Stimulated activated naive CD8-positive, alpha-beta T cell treated with anti-CD3 and anti-CD28 coated beads, Interleukin-15, amount 100 ng/mL, for 72 hours (primary cell): Measurements from ENCODE around the gene BRD1.
A peak's percentile ranks its signal among the peaks of the same experiment; 100 is the strongest.

ENCODE experiments used
- ATAC-seq: fragments of 150-1000 bp; cut with Tn5 transposase; 2 replicates; pipeline ENCODE4 v1.10.0; 2021; ENCODE audit warnings: mild to moderate bottlenecking, moderate library complexity
- DNase-seq, 2 donors: peaks; one replicate each; pipeline ENCODE4 v3.0.0; 2021 to 2022
- H3K27ac Mint-ChIP-seq, 2 donors: one replicate each; pipeline ENCODE4 v1.8.0; 2022; ENCODE audit warnings: mild to moderate bottlenecking in 2 of 2, mixed read lengths in 2 of 2, moderate library complexity in 2 of 2
- H3K27me3 Mint-ChIP-seq: one replicate; pipeline ENCODE4 v1.8.0; 2022; ENCODE audit warnings: mixed read lengths
- H3K4me1 Mint-ChIP-seq: one replicate; pipeline ENCODE4 v1.8.0; 2022; ENCODE audit warnings: mild to moderate bottlenecking, mixed read lengths
- H3K4me3 Mint-ChIP-seq, 2 donors: one replicate each; pipeline ENCODE4 v1.8.0; 2022; ENCODE audit warnings: mild to moderate bottlenecking in 2 of 2, mixed read lengths in 2 of 2, moderate library complexity in 1 of 2
- H3K9me3 Mint-ChIP-seq, 2 donors: one replicate each; pipeline ENCODE4 v1.8.0; 2022; ENCODE audit warnings: mixed read lengths in 2 of 2

BRD1 gene

GRCh38 chr22:49724030-49724892, 103.4 kb downstream of the BRD1 start:
- Mint-ChIP-seq H3K4me1 (peaks cover 41% of the 10 kb centered on the region), H3K9me3 (no peaks in the 10 kb centered on the region), H3K27ac (peak overlapping the region; percentile 97 to 98), H3K27me3 (peaks cover 36% of the 10 kb centered on the region), H3K4me3 (peak overlapping the region; percentile 98 to 100)
- peak; percentile 23 to 43 for DNase-seq
- peak; percentile 59 for ATAC-seq

DNA sequence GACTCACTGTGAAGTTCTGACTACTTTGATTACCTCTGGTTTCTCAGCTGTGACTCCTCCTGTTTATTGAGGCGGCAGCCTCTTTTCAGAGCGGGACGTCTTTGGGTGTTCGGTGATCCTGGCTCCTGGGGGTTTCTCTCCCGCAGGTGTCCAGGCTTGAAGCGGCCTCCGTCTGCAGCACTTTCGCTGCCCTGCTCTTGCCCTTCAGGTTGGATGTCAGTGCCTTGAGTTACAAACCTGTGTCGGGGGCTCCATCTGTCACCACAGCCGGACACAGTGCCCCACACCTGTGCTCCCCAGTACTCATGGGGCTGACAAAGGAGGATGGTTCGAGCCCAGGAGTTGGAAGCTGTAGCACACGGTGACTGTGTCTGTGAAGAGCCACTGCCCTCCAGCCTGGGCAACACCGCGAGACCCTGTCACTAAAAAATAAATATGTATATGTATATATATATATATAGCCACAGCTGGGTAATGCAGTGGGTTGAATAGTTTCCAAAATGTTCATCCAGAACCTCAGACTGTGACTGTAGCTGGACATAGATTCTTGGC, 104.1 kb downstream of the BRD1 start:
- Mint-ChIP-seq H3K4me3 (peak overlapping the region; percentile 98 to 100), H3K27ac (peak overlapping the region; percentile 97 to 98), H3K4me1 (peaks cover 38% of the 10 kb centered on the region), H3K27me3 (peaks cover 29% of the 10 kb centered on the region), H3K9me3 (no peaks in the 10 kb centered on the region)
- no peak for ATAC-seq
- DNase-seq = no peak
